GM21717 (cell line): Measurements from ENCODE around the gene MUC20.
"Not testable (repeated sequence)": the region's sequence is repeated elsewhere in the genome, so short reads cannot be mapped to it uniquely, and the experiment has no call there.

Source experiments
- ATAC-seq: cut with Tn5 transposase; IDR thresholded peaks from one replicate; pipeline ENCODE4 v1.9.1; 2021; ENCODE audit warnings: mild to moderate bottlenecking, moderate library complexity; ENCODE audit not compliant: unreplicated experiment

Gene MUC20

GRCh38 chr3:195692781-195693427 lies 27.9 kb upstream of the MUC20 start:
- no peak for ATAC-seq

- ATAC-seq, result no peak
Measured at GRCh38 chr3:195693428-195694216, 27.2 kb upstream of the MUC20 start.

GRCh38 chr3:195694217-195695076 lies 26.3 kb upstream of the MUC20 start:
- ATAC-seq, result not testable (repeated sequence)

DNA sequence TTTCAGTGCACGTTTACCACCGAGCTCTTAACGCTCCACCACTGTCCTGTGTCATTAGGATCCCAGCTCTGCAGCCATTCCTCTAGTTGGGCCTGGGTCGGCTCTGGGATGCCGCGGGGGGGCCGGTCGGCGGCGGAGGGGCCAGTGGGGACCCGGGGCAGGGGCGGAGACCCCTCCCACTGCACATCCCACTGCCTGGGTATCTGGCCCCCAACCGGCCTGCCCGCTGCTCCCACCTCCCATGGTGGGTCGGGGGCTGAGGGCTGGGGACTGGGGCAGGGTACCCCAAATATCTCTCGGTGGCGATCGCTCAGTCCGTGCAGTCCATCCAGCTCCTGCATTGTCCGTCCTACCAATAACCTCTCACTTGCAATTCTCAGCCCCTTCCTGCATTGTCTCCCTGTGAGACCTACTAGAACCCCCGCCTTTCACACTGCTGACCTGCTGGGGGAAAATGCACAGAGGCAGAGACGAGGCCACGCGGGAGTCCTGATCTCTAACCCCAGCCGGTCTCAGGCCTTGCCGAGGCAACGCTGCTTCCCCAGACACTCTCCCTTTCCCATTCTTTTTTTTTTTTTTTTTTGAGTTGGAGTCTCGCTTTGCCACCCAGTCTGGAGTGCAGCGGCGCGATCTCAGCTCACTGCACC lies 24.0 kb upstream of the MUC20 start:
- ATAC-seq, result no peak

- ATAC-seq, result no peak
Measured at GRCh38 chr3:195697582-195698324, 23.0 kb upstream of the MUC20 start.

DNA sequence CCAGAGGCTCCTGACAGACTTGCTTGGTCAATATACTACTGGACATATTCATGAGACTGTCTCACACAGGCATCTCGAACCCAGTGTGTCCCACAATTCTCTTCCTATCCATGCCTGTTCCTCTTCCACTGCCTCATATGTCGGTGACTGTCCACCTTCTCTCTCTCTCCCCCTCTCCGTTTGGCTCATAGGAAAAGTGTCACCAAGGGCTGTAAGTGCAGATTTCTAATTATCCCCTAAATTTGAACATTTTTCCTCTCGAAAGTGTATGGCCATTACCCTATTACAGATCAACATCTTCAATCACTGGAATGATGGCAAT lies 22.5 kb upstream of the MUC20 start:
- no peak for ATAC-seq

DNA sequence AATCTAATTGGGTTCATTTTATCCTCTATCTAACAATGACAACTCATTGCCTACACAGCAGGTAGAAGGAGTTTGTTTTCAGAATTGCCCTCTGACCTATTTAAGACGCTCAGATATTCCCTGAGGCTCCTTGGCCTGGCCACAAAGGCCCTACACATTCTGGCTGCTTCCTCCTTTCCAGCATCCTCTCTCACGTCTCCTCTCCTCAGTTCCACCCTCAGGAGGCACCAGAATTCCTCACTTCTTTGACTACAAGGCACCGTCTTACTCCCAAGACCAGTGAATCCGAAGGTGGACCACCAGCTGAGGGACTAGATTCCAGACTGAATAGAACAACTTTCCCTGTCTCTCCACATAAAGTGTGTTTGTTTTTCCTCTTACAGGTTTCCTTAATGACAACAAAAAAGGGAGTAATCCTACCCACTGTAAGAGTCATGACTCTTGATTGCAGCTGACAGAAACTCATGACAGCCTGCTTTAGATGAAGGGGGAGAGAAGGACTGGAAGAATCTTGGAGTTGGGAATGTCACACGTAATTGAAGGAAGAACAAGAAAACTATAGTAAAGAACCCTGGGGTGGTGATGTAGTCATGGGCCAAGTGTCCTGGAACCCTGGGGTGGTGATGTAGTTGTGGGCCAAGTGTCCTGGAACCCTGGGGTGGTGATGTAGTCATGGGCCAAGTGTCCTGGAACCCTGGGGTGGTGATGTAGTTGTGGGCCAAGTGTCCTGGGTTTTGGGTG lies 22.0 kb upstream of the MUC20 start:
- no peak for ATAC-seq

- no peak for ATAC-seq
Measured at GRCh38 chr3:195699388-195699771, 21.4 kb upstream of the MUC20 start.

GRCh38 chr3:195699860-195700259 lies 20.9 kb upstream of the MUC20 start:
- ATAC-seq, result no peak

DNA sequence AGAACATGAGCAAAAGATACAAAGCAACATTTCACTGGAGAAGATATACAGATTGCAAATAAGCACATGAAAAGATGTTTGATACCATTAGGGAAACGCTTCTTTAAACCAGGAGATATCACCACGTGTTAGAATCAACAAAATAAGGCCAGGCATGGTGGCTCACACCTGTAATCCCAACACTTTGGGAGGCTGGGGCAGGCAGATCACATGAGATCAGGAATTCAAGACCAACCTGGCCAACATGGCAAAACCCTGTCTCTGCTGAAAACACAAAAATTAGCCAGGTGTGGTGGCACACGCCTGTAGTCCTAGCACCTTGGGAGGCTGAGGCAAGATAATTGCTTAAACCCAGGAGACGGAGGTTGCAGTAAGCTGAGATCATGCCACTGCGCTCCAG lies 20.5 kb upstream of the MUC20 start:
- ATAC-seq, result no peak

DNA sequence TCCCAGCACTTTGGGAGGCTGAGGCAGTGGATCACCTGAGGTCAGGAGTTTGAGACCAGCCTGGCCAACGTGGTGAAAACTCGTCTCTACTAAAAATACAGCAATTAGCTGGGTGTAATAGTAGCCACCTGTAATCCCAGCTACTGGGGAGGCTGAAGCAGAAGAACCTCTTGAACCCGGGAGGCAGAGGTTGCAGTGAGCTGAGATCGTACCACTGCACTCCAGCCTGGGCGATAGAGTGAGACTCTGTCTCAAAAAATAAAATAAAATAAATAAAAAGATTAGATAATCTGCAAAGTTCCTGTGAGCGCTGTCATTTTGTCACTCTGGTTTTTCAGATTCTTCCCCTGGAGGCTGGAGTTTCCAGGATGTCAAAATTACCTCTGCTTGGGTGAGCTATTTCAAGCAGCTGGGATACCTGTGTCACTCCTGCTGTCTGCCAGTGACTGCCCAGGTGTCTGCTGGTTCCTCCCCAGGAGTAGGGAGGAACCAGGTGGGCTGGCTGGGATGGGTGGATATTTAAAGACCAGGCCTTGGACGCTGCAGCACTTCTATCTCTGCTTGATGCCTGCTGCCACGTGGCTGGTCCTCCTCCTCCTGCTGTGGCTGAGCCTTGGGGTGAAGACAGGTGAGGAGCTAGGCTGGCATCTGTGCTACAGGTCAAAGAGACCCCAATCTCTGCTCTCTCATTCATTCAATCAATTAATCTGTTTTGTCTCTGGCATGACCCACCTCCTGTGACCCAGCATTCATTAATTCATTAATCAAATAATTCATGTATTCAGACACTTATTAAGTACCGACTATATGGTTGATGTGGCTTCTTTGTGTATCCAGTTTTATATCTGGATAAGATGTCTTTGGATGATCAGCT lies 19.5 kb upstream of the MUC20 start:
- no peak for ATAC-seq

GRCh38 chr3:195703776-195704175 lies 17.0 kb upstream of the MUC20 start:
- no peak for ATAC-seq

DNA sequence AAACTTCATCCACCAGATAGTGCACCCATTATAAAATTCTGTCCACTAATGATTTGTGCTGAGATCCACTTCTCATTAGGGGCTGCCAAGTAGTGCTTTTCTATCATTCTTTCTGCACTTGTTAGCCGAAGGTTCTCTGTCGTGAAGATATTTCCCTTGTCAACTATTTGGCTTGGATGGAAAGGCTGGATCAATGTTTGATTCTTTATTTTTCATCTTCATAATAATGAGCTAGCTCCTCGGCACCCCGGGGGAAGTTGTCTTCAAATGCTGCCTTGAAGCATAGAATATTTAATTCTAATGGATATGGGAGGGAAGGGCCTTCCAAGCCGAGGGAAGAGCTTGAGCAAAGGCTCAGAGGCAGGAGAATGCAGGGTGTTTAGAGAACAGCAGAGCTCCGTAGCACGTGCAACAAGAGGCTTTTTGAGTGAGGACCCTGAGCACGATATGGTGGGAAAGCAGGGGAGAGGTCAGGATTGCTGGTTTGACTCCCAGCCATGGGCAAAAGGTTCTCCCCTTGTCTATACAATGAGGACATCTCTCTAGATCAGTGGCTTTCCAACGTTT lies 16.3 kb upstream of the MUC20 start:
- ATAC-seq, result no peak

DNA sequence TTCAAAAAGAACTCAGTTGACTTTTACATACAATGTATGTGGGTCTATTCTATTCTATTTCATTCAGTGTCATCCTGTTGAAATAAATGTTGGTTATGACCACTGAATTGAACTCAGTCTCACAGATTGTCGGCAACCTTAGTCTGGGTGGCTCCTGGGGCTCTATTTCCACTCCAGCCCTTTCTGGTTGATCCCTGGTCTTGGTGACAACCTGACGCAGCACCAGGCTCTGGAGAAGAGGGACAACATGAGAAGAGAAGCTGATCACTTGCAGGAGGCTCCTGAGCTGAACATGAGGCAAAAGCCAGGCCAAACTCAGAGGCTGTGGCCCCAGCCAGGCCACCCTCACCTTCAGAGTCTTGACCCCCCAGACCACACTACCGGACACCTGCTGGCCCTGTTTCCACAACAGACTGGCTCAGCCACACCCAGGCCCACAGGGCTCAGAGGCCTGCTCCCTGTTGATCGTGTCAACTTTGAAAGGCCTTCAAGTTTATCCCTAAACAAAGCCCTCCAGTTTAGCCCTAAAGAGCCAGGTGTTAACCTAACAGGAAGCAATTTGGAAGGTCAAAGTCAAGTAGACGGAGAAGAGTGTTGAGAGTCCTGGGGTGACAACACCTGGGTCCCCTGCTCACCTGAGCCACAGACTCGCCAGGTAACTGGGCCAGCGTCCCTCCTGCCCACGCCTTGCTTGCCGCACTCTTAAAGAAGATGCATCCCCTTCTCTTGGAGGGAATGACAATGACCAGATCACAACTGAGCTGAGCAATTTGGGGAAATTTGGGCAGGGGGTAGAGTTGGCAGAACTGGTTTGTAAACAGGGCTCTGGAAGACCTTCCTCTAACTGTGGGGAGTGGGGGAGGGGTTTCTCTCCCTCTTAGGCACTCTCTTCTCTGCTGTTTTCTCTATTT lies 15.4 kb upstream of the MUC20 start:
- ATAC-seq, result no peak

DNA sequence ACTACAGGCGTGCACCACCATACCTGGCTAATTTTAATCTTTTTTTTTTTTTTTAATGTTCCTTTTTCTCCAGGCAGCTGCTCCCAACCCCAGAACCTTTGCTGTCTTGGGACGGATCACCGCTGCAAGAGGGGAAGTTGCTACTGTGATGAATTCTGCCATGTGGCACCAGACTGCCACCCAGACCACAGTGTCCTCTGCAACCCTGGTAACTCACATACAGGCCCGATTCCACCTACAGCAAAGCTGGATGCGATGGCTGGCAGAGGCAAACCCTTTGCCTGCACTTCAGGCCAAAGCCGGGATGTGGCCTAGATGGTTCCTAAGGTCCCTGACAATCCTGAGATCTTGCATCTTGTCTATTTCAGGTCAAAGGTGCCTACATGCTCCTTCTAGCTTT lies 12.7 kb upstream of the MUC20 start:
- ATAC-seq, result no peak

DNA sequence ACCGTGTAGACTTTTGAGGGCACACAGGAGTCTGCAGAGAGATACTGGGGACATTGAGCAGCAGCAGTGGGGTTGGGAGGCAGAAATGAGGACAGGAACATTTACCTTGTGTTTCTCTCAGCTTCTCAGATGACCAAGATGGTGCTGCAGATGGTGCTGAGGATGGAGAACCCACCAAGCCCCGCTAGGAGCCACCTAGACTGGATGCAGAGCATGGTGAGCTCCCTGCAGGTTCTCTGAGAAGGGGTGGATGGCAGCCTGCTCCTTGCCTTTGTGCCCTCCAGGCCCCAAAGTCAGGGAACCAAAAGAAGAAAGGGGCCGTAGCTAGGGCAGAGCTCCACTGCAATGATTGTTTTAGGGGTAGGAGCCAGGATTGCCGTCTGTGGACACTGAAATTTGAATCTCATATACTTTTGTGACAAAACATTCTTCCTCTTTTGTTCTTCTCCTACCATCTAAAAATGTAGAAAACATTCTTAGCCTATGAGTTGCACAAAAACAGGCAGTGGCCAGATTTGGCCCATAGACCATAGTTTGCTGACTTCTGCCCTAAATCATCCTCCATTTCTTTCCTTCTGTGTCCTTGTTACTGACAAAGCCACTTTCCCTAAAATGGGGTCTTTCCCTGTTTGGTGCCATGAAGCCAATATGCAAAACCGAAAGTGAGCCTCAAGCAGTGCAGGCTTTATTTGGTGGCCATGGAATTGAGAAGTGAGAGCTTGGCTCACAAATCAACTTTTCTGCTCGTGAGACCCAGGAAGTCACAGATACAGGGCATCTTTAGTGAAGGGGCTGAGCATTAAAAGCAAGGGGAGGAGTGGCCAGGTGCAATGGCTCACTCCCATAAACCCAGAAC lies 11.9 kb upstream of the MUC20 start:
- no peak for ATAC-seq

GRCh38 chr3:195709676-195710085 lies 11.1 kb upstream of the MUC20 start:
- ATAC-seq, result no peak
